DND-41 (cell line): ENCODE measurements around the gene TMPRSS3.

Experiments
- CTCF ChIP-seq: IDR thresholded peaks from 2 replicates; pipeline ENCODE4 v1.5.1; 2012; ENCODE audit warnings: borderline replicate concordance, low read length, moderate library complexity, mild to moderate bottlenecking; ENCODE audit not compliant: poor library complexity, severe bottlenecking; ENCODE audit errors: extremely low read depth
- EZH2 ChIP-seq: IDR thresholded peaks from 3 replicates; pipeline ENCODE4 v1.6.1; 2012; ENCODE audit warnings: borderline replicate concordance, low read depth, mild to moderate bottlenecking, moderate library complexity, low read length, inconsistent platforms; ENCODE audit not compliant: severe bottlenecking

- TF ChIP-seq EZH2, result no peak
- no peak for TF ChIP-seq CTCF
Observed at GRCh38 chr21:42364304-42364865, 31.5 kb downstream of the TMPRSS3 start.
